Endothelial cell of umbilical vein (primary cell): ENCODE measurements around the gene PRR19. TPM values are rescaled to one million over a fixed set of nuclear protein-coding genes. Genes with fewer than 3 reads are reported as not detected.
A peak's percentile ranks its signal among the peaks of the same experiment; 100 is the strongest.

Source experiments
- BruUV-seq: library from RNA; stranded (reverse); fragments of 400-500 nt; replicated peaks from 2 replicates; lab custom pipeline; 2021; lab: Mats Ljungman, UMichigan
- CTCF ChIA-PET: fragments of 300-600, 350-600 bp; sonication (Branson Sonifier 250); formaldehyde crosslinking; loops from one replicate; lab custom pipeline; 2021; ENCODE audit warnings: antibody characterized with exemption, inconsistent platforms; lab: Charles Lee
- POLR2A ChIA-PET: fragments of 300-600, 350-600 bp; sonication (Branson Sonifier 250); formaldehyde crosslinking; loops from one replicate; lab custom pipeline; 2021; ENCODE audit warnings: antibody characterized with exemption, inconsistent platforms; lab: Charles Lee
- DNase-seq: peaks from one replicate; pipeline ENCODE4 v3.0.0-alpha.2; 2011; ENCODE audit warnings: low read depth, low spot score
- FAIRE-seq: peaks from 2 replicates; lab custom pipeline; 2011; peaks lifted over from hg19 to GRCh38; lab: Jason Lieb, UNC
- H2AFZ ChIP-seq: 2 replicates; pipeline ENCODE4 v1.6.0; 2012; ENCODE audit warnings: low read depth, low read length, control low read depth, inconsistent platforms
- H3K27ac ChIP-seq: 2 replicates; pipeline ENCODE4 v1.5.1; 2011; ENCODE audit warnings: low read depth, mild to moderate bottlenecking, control low read depth, low read length, moderate library complexity; ENCODE audit not compliant: insufficient read depth
- H3K27me3 ChIP-seq, 2 experiments: 2 replicates each; pipeline versions ENCODE4 v1.6.0 to v1.6.1; 2011; ENCODE audit warnings: low read length in 2 of 2, mixed read lengths in 1 of 2; ENCODE audit not compliant: control insufficient read depth in 2 of 2, insufficient read depth in 2 of 2
- H3K36me3 ChIP-seq, 2 experiments: 2 replicates in 1 of 2; 3 replicates in 1 of 2; pipeline ENCODE4 v1.5.1; 2011; ENCODE audit warnings: low read length in 2 of 2, mild to moderate bottlenecking in 1 of 2, moderate library complexity in 1 of 2; ENCODE audit not compliant: control insufficient read depth in 2 of 2, insufficient read depth in 2 of 2; ENCODE audit errors: extremely low read depth in 1 of 2
- H3K4me1 ChIP-seq: 3 replicates; pipeline ENCODE4 v1.5.1; 2011; ENCODE audit warnings: mild to moderate bottlenecking, low read length; ENCODE audit not compliant: control insufficient read depth, insufficient read depth; ENCODE audit errors: extremely low read depth
- H3K4me2 ChIP-seq: 2 replicates; pipeline ENCODE4 v1.6.1; 2011; ENCODE audit warnings: low read length, control low read depth, mixed read lengths; ENCODE audit not compliant: insufficient read depth
- H3K4me3 ChIP-seq, 3 experiments: fragments of 200-600 bp in 1 of 3; sonication (generic), shearing (Covaris generic) in 1 of 3; replicated peaks in 1 of 3; 2 replicates each; pipeline ENCODE4 v1.5.1; 2011 to 2016; ENCODE audit warnings: control low read depth in 3 of 3, low read length in 3 of 3, mild to moderate bottlenecking in 2 of 3, inconsistent platforms in 1 of 3, low read depth in 1 of 3, moderate library complexity in 1 of 3; ENCODE audit not compliant: insufficient read depth in 1 of 3
- H3K79me2 ChIP-seq: 2 replicates; pipeline ENCODE4 v1.6.0; 2012; ENCODE audit warnings: low read length, inconsistent platforms; ENCODE audit not compliant: control insufficient read depth, insufficient read depth
- H3K9ac ChIP-seq: replicated peaks from 2 replicates; pipeline ENCODE3; 2011; ENCODE audit warnings: low read length, control low read depth; ENCODE audit not compliant: insufficient read depth; ENCODE audit errors: extremely low read depth
- H3K9me1 ChIP-seq: replicated peaks from 3 replicates; pipeline ENCODE4 v1.6.0; 2011; ENCODE audit warnings: mild to moderate bottlenecking, low read length; ENCODE audit not compliant: control insufficient read depth, insufficient read depth; ENCODE audit errors: extremely low read depth
- H3K9me3 ChIP-seq: replicated peaks from 2 replicates; pipeline ENCODE4 v1.5.1; 2012; ENCODE audit warnings: low read length, inconsistent platforms; ENCODE audit not compliant: control insufficient read depth, insufficient read depth
- H4K20me1 ChIP-seq: replicated peaks from 2 replicates; pipeline ENCODE3; 2011; ENCODE audit warnings: mild to moderate bottlenecking, low read length; ENCODE audit not compliant: control insufficient read depth, insufficient read depth; ENCODE audit errors: extremely low read depth
- EZH2 ChIP-seq: IDR thresholded peaks from 2 replicates; pipeline ENCODE4 v1.6.1; 2012; ENCODE audit warnings: borderline replicate concordance, low read depth, mild to moderate bottlenecking, moderate library complexity, low read length, inconsistent platforms; ENCODE audit not compliant: severe bottlenecking
- FOS ChIP-seq: IDR thresholded peaks from 2 replicates; pipeline ENCODE4 v1.6.1; 2011; ENCODE audit warnings: mild to moderate bottlenecking, low read length, moderate library complexity, borderline replicate concordance; ENCODE audit not compliant: insufficient read depth
- GATA2 ChIP-seq: IDR thresholded peaks from 2 replicates; pipeline ENCODE4 v1.7.0; 2011; ENCODE audit warnings: low read depth, mild to moderate bottlenecking, moderate library complexity, mixed read lengths, low read length; ENCODE audit not compliant: insufficient read length, insufficient read depth
- JUN ChIP-seq: IDR thresholded peaks from 2 replicates; pipeline ENCODE4 v1.6.1; 2011; ENCODE audit warnings: borderline replicate concordance, low read depth; ENCODE audit not compliant: insufficient read length, insufficient read depth
- MAX ChIP-seq: IDR thresholded peaks from 2 replicates; pipeline ENCODE4 v1.6.1; 2011; ENCODE audit not compliant: insufficient read depth, insufficient read length
- MYC ChIP-seq: IDR thresholded peaks from one replicate; pipeline ENCODE4 v1.6.1; 2011; ENCODE audit warnings: mild to moderate bottlenecking, low read depth, low read length
- POLR2A ChIP-seq: IDR thresholded peaks from 2 replicates; pipeline ENCODE4 v1.6.1; 2012; ENCODE audit warnings: low read depth, mild to moderate bottlenecking, control low read depth, low read length
- POLR2AphosphoS5 ChIP-seq: IDR thresholded peaks from 2 replicates; pipeline ENCODE4 v1.6.1; 2012; ENCODE audit warnings: low read depth, mild to moderate bottlenecking, control low read depth, low read length, moderate library complexity; ENCODE audit not compliant: insufficient read depth
- dilution Hi-C: fragments of 300-500 bp; cut with MboI; formaldehyde crosslinking; loops from one replicate; pipeline ENCODE4 v1.15.0; 2019; ENCODE audit warnings: low sequenced_read_pairs; ENCODE audit not compliant: extremely low pct_ligation_motif_present
- intact Hi-C: fragments of 100-400 bp; cut with micrococcal nuclease; formaldehyde crosslinking; loops from one replicate; pipeline ENCODE4 v1.10.0; 2022
- polyA plus RNA-seq, 4 experiments: library from polyadenylated mRNA; depleted of rRNA in 3 of 4; stranded (reverse) in 3 of 4; unstranded in 1 of 4; fragments of >200 nt; gene quantifications; 2 replicates each; pipeline versions ENCODE4 v1.2.1 to v1.2.3, GENCODE V29; 2011 to 2012; ENCODE audit warnings: missing spikeins in 1 of 4
- total RNA-seq: library from RNA; stranded (reverse); gene quantifications from 2 replicates; pipeline ENCODE4 v1.2.3, GENCODE V29; 2021
- TF ChIP-seq, protein P1 (sequence below), 2 donors: IDR thresholded peaks; 1 replicate in 1 of 2; 2 replicates in 1 of 2; pipeline ENCODE4 v1.5.1; 2011; ENCODE audit warnings: low read length in 2 of 2, mild to moderate bottlenecking in 2 of 2, moderate library complexity in 2 of 2, control low read depth in 1 of 2, inconsistent platforms in 1 of 2, low read depth in 1 of 2; ENCODE audit not compliant: insufficient read depth in 1 of 2; ENCODE audit errors: extremely low read depth in 1 of 2

The PRR19 gene
- total and polyA plus RNA-seq, 2 donors (not counting 3 experiments of a cell fraction or from before 2014, with no cell fraction given): 1.0 to 1.4 TPM

- intact Hi-C loops (loop anchor here (1.0 kb wide), 9 partner anchors 22 to 248 kb away; partner anchors contain the start of genes DEDD2, PAFAH1B3, PRR19 and ZNF574), dilution Hi-C loops (no loop called here)
- Histone ChIP-seq H3K4me3 (peak overlapping the region in 2 of 3 experiments; percentile 6 to 32), H3K9ac (no peak overlapping the region), H3K36me3 (no peaks in the 10 kb centered on the region), H3K27ac (no peak overlapping the region), H2AFZ (peak overlapping the region; percentile 62), H3K4me1 (peaks cover 8% of the 10 kb centered on the region), H4K20me1 (no peaks in the 10 kb centered on the region), H3K4me2 (peak overlapping the region; percentile 27), H3K9me3 (no peaks in the 10 kb centered on the region), H3K9me1 (no peaks in the 10 kb centered on the region), H3K27me3 (peaks cover 19 to 27% of the 10 kb centered on the region in 2 experiments), H3K79me2 (peaks cover 3% of the 10 kb centered on the region)
- ChIA-PET CTCF (interaction anchor here (1.9 kb wide), 1 partner anchor 80 kb away, joined by 5 read pairs; no protein-coding TSS in a partner anchor), POLR2A (no interaction called here)
- FAIRE-seq (no peak), DNase-seq (no peak)
- BruUV-seq: no TSS peak
- peak; percentile 12 for TF ChIP-seq EZH2
- TF ChIP-seq MYC: no peak
Measured at GRCh38 chr19:42324655-42325307, 22.8 kb downstream of the PRR19 start.

DNA sequence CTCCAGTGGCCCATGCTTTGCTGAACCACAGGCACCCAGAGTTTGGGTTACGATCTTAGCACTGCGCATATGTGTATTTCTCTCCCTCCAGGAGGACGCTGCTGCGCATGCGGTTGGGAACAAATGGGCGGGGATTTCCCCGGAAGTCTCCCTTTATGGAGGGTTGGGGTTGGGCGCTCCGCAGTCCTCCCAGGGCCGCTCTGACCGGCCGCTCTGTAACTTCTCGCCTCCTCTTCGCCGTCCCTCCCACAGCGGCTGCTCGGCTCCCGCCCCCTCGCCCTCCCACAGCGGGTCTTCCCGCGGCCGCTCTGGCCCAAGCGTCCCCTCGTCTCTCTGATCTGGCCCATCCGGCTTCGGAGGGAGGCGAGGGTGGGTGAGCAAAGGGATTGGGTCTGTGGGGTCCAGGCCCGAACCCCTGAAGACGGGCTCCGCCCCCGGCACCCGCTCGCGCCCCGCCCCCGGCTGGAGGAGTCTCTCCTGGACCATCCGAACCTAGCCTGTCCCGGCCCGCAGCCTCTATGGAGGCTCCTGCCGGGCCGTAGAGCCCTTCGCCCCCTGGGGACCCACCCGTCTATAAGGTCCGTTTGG, 23.5 kb downstream of the PRR19 start, which contains the start of gene MEGF8:
Gene MEGF8 (plus strand): TSS at position 328 of the 588 bp plus-strand sequence. CDS start 609 bp downstream, outside the sequence.
- Histone ChIP-seq H2AFZ (peak within 1 kb of the TSS; percentile 76), H3K27me3 (peaks cover 19 to 27% of the 10 kb centered on the region in 2 experiments), H3K4me2 (peak within 1 kb of the TSS; percentile 73), H3K9ac (peak within 1 kb of the TSS; percentile 77), H3K9me1 (no peaks in the 10 kb centered on the region), H3K4me3 (peak within 1 kb of the TSS; percentile 50 to 78 (median 69)), H4K20me1 (no peaks in the 10 kb centered on the region), H3K27ac (no peak within 1 kb of the TSS), H3K4me1 (peaks cover 8% of the 10 kb centered on the region), H3K79me2 (peaks cover 3% of the 10 kb centered on the region), H3K36me3 (no peaks in the 10 kb centered on the region), H3K9me3 (no peaks in the 10 kb centered on the region)
- CTCF ChIA-PET: no interaction called here
- TF ChIP-seq EZH2 (no peak), GATA2 (no peak), POLR2AphosphoS5 (peak; percentile 31), FOS (no peak), MAX (no peak), JUN (no peak), POLR2A (no peak), MYC (no peak)
- TF ChIP-seq, protein P1, sequence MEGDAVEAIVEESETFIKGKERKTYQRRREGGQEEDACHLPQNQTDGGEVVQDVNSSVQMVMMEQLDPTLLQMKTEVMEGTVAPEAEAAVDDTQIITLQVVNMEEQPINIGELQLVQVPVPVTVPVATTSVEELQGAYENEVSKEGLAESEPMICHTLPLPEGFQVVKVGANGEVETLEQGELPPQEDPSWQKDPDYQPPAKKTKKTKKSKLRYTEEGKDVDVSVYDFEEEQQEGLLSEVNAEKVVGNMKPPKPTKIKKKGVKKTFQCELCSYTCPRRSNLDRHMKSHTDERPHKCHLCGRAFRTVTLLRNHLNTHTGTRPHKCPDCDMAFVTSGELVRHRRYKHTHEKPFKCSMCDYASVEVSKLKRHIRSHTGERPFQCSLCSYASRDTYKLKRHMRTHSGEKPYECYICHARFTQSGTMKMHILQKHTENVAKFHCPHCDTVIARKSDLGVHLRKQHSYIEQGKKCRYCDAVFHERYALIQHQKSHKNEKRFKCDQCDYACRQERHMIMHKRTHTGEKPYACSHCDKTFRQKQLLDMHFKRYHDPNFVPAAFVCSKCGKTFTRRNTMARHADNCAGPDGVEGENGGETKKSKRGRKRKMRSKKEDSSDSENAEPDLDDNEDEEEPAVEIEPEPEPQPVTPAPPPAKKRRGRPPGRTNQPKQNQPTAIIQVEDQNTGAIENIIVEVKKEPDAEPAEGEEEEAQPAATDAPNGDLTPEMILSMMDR (IDR thresholded peaks at IDR 0.05; ENCODE audit: extremely low read depth in 1 of 2, insufficient read depth in 1 of 2, low read depth in 1 of 2, low read length in 2 of 2): peak; percentile 90 to 96
- peak; percentile 99 for FAIRE-seq
- intact Hi-C loops (loop anchor here (1.0 kb wide), 9 partner anchors 23 to 249 kb away; partner anchors contain the start of genes DEDD2, PAFAH1B3, PRR19 and ZNF574), dilution Hi-C loops (no loop called here)
- TSS peak; percentile 68 for BruUV-seq
- POLR2A ChIA-PET: no interaction called here
- peak; percentile 100 for DNase-seq
